ENCODE measurements around the gene SMPD2.
A peak's percentile ranks its signal among the peaks of the same experiment; 100 is the strongest.

The SMPD2 gene

DNA sequence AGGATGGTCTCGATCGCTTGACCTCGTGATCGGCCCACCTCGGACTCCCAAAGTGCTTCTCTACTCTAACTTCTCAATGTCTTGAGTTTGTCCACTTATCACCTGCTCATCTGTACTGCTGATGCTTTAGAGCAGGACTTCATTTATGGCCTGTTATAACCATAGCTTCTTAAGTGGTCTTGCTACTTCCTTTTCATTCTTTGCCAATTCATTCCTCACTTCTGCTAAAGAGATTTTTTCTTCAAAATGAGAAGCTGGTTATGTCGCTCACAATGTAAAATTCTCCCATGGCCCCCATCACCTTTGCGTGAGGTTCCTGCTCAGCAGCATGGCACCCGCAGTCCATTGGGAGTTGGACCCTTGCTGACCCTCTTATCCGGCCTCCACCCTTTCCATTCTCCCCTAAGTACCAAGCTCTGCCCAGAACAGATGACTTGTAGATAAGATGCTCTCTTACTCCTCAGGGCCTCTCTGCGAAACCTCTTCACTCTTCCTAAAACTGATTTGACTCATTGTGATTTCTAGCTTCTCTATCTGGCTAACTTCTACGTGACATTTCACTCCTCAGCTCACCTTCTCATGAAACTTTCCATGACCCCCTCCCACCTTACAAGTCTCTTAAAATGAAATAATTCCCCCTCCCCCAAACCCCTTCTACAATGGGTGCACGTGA lies 44.3 kb upstream of the SMPD2 start:
- Histone ChIP-seq H3K9me3 (ENCODE audit: control insufficient read depth, insufficient read depth, low read depth, low read length) (no peaks in the 10 kb centered on the region), H3K4me3 (ENCODE audit: low read depth, low read length) (no peak overlapping the region), H3K36me3 (ENCODE audit: control insufficient read depth in 2 of 2, insufficient read depth in 1 of 2, low read length in 2 of 2) (no peaks in the 10 kb centered on the region), H3K27ac (ENCODE audit: extremely low read depth, low read depth, low read length) (no peak overlapping the region), H3K4me1 (ENCODE audit: control insufficient read depth, insufficient read depth, low read length) (no peaks in the 10 kb centered on the region)
- ChIA-PET CTCF (interaction anchor here (0.5 to 2.5 kb wide), 16 partner anchors 12 to 1347 kb away, joined by 3 to 37 read pairs (median 4); partner anchors contain the start of gene CD164), POLR2A (interaction anchor here (0.8 kb wide), 1 partner anchor 12 kb away, joined by 5 read pairs; no protein-coding TSS in a partner anchor)
- TF ChIP-seq, protein P1, sequence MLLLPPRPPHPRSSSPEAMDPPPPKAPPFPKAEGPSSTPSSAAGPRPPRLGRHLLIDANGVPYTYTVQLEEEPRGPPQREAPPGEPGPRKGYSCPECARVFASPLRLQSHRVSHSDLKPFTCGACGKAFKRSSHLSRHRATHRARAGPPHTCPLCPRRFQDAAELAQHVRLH (tag by site-specific recombination; IDR thresholded peaks at IDR 0.05) = no peak
- no peak for TF ChIP-seq ZNF416 (tag by site-specific recombination; IDR thresholded peaks at IDR 0.05)
- TF ChIP-seq ZNF311 (tag by site-specific recombination; IDR thresholded peaks at IDR 0.05; ENCODE audit: borderline replicate concordance) = no peak
- TF ChIP-seq ZNF202 (tag by site-specific recombination; IDR thresholded peaks at IDR 0.05; ENCODE audit: borderline replicate concordance) = no peak
- TF ChIP-seq IKZF3 (tag by site-specific recombination; IDR thresholded peaks at IDR 0.05) = no peak
- no peak for TF ChIP-seq ZSCAN5A (tag by site-specific recombination; IDR thresholded peaks at IDR 0.05)
- TF ChIP-seq ZSCAN23 (tag by site-specific recombination; IDR thresholded peaks at IDR 0.05) = no peak
- TF ChIP-seq, protein P2, sequence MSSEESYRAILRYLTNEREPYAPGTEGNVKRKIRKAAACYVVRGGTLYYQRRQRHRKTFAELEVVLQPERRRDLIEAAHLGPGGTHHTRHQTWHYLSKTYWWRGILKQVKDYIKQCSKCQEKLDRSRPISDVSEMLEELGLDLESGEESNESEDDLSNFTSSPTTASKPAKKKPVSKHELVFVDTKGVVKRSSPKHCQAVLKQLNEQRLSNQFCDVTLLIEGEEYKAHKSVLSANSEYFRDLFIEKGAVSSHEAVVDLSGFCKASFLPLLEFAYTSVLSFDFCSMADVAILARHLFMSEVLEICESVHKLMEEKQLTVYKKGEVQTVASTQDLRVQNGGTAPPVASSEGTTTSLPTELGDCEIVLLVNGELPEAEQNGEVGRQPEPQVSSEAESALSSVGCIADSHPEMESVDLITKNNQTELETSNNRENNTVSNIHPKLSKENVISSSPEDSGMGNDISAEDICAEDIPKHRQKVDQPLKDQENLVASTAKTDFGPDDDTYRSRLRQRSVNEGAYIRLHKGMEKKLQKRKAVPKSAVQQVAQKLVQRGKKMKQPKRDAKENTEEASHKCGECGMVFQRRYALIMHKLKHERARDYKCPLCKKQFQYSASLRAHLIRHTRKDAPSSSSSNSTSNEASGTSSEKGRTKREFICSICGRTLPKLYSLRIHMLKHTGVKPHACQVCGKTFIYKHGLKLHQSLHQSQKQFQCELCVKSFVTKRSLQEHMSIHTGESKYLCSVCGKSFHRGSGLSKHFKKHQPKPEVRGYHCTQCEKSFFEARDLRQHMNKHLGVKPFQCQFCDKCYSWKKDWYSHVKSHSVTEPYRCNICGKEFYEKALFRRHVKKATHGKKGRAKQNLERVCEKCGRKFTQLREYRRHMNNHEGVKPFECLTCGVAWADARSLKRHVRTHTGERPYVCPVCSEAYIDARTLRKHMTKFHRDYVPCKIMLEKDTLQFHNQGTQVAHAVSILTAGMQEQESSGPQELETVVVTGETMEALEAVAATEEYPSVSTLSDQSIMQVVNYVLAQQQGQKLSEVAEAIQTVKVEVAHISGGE (tag by site-specific recombination; conservative IDR thresholded peaks at IDR 0.05; ENCODE audit: low read depth) = no peak
- TF ChIP-seq ZNF157 (tag by site-specific recombination; IDR thresholded peaks at IDR 0.05) = no peak
- TF ChIP-seq ZNF248 (tag by site-specific recombination; IDR thresholded peaks at IDR 0.05) = no peak
- TF ChIP-seq ZNF26 (tag by site-specific recombination; IDR thresholded peaks at IDR 0.05) = no peak
- no peak for TF ChIP-seq PRDM1 (tag by site-specific recombination; IDR thresholded peaks at IDR 0.05)
- TF ChIP-seq ZBTB21 (tag by site-specific recombination; IDR thresholded peaks at IDR 0.05) = no peak
- no peak for TF ChIP-seq ZNF768 (tag by site-specific recombination; IDR thresholded peaks at IDR 0.05)
- no peak for TF ChIP-seq ZNF707 (tag by site-specific recombination; IDR thresholded peaks at IDR 0.05)

- CTCF ChIA-PET = interaction anchor here (0.5 to 2.5 kb wide), 10 partner anchors 13 to 1144 kb away, joined by 3 to 37 read pairs (median 4); partner anchors contain the start of gene CD164
Measured at GRCh38 chr6:109397020-109397419, 43.5 kb upstream of the SMPD2 start.

More at GRCh38 chr6:109397020-109397419, 43.5 kb upstream of the SMPD2 start:
- H3K4me3 ChIP-seq (ENCODE audit: low read depth, low read length) = no peak overlapping the region
- H3K4me1 ChIP-seq (ENCODE audit: control insufficient read depth, insufficient read depth, low read length) = no peaks in the 10 kb centered on the region
- H3K27ac ChIP-seq (ENCODE audit: extremely low read depth, low read depth, low read length) = no peak overlapping the region
- H3K36me3 ChIP-seq (ENCODE audit: control insufficient read depth in 2 of 2, insufficient read depth in 1 of 2, low read length in 2 of 2) = no peaks in the 10 kb centered on the region
- no peaks in the 10 kb centered on the region for H3K9me3 ChIP-seq (ENCODE audit: control insufficient read depth, insufficient read depth, low read depth, low read length)
- TF ChIP-seq ZNF645 (tag by site-specific recombination; IDR thresholded peaks at IDR 0.05) (no peak), ZNF654 (tag by site-specific recombination; IDR thresholded peaks at IDR 0.05; ENCODE audit: low read depth) (peak; percentile 49)
- POLR2A ChIA-PET = interaction anchor here (0.7 kb wide), 1 partner anchor 344 kb away, joined by 4 read pairs; no protein-coding TSS in a partner anchor

Measured in HEK293 (cell line).